NCI-H446 treated with DMSO at 0.1 percent for 48 hours (cell line): ENCODE results near the gene IL6R.

Source experiments
- DNase-seq: peaks from one replicate; lab custom pipeline; 2025; lab: John Stamatoyannopoulos, UW

IL6R gene

GRCh38 chr1:154517661-154518060 lies 112.5 kb downstream of the IL6R start:
- no peak for DNase-seq
